HG03066 (cell line): Measurements from ENCODE around the gene LOX.

Source experiments
- ATAC-seq: cut with Tn5 transposase; IDR thresholded peaks from one replicate; pipeline ENCODE4 v1.9.1; 2021; ENCODE audit warnings: low read depth; ENCODE audit not compliant: unreplicated experiment

Gene LOX

GRCh38 chr5:122056913-122057312 lies 21.1 kb downstream of the LOX start:
- ATAC-seq, result no peak

- ATAC-seq, result no peak
Measured at GRCh38 chr5:122054266-122054665, 23.8 kb downstream of the LOX start.

GRCh38 chr5:122053181-122054109 lies 24.6 kb downstream of the LOX start:
- no peak for ATAC-seq

GRCh38 chr5:122051569-122051968 lies 26.5 kb downstream of the LOX start:
- no peak for ATAC-seq

- ATAC-seq, result no peak
Measured at GRCh38 chr5:122050959-122051358, 27.1 kb downstream of the LOX start.

- no peak for ATAC-seq
Measured at GRCh38 chr5:122040636-122041302, 37.3 kb downstream of the LOX start.

GRCh38 chr5:122036326-122036725 lies 41.7 kb downstream of the LOX start:
- ATAC-seq, result no peak

GRCh38 chr5:122035913-122036312 lies 42.1 kb downstream of the LOX start:
- no peak for ATAC-seq

GRCh38 chr5:122031836-122032235 lies 46.2 kb downstream of the LOX start:
- no peak for ATAC-seq

- no peak for ATAC-seq
Measured at GRCh38 chr5:122030251-122030650, 47.8 kb downstream of the LOX start.

GRCh38 chr5:122029818-122030217 lies 48.2 kb downstream of the LOX start:
- ATAC-seq, result no peak

GRCh38 chr5:122022966-122023365 lies 55.1 kb downstream of the LOX start:
- ATAC-seq, result no peak

GRCh38 chr5:122019919-122020590 lies 58.0 kb downstream of the LOX start:
- ATAC-seq, result no peak

- no peak for ATAC-seq
Measured at GRCh38 chr5:122015471-122015870, 62.6 kb downstream of the LOX start.

- ATAC-seq, result no peak
Measured at GRCh38 chr5:122014236-122014935, 63.7 kb downstream of the LOX start.
